Measurements from ENCODE around the gene COX4I1.

- TF ChIP-seq POLR2A (IDR thresholded peaks at IDR 0.05): no peak
- TF ChIP-seq CTCF (IDR thresholded peaks at IDR 0.05): no peak
Measured at GRCh38 chr16:85854935-85855334, 55.4 kb downstream of the COX4I1 start.
